Epithelial cell of esophagus (primary cell): ENCODE measurements around the gene TSC22D2.

Source experiments
- DNase-seq: peaks from one replicate; pipeline ENCODE4 v3.0.0; 2010; ENCODE audit warnings: low read depth
- H3K4me3 ChIP-seq: 2 replicates; pipeline ENCODE4 v1.5.1; 2011; ENCODE audit warnings: mild to moderate bottlenecking, low read length, control low read depth
- TF ChIP-seq, protein P1 (sequence below): IDR thresholded peaks from 2 replicates; pipeline ENCODE4 v1.5.1; 2011; ENCODE audit warnings: low read depth, mild to moderate bottlenecking, low read length, control low read depth, inconsistent platforms; ENCODE audit not compliant: insufficient read depth; ENCODE audit errors: missing control alignments

TSC22D2 gene

DNA sequence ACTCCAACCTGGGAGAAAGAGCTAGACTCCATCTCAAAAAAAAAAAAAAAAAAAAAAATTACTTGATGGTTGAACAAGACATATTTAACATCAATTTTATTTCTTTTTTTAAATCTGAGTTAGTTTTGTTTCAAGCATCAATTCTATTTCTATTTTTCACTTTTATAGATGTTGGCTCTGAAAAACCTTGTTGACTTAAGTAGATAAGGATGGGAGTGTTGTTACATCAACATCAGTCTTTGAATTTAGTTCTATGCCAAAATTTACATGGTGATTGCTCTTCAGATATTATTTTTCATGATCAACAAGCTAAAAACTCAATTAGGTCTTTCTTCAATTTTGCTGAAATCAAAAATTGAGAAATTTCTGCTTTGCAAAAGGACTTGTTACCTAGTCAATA is 71.3 kb downstream of the TSC22D2 start:
- no peak overlapping the region for H3K4me3 ChIP-seq
- TF ChIP-seq, protein P1, sequence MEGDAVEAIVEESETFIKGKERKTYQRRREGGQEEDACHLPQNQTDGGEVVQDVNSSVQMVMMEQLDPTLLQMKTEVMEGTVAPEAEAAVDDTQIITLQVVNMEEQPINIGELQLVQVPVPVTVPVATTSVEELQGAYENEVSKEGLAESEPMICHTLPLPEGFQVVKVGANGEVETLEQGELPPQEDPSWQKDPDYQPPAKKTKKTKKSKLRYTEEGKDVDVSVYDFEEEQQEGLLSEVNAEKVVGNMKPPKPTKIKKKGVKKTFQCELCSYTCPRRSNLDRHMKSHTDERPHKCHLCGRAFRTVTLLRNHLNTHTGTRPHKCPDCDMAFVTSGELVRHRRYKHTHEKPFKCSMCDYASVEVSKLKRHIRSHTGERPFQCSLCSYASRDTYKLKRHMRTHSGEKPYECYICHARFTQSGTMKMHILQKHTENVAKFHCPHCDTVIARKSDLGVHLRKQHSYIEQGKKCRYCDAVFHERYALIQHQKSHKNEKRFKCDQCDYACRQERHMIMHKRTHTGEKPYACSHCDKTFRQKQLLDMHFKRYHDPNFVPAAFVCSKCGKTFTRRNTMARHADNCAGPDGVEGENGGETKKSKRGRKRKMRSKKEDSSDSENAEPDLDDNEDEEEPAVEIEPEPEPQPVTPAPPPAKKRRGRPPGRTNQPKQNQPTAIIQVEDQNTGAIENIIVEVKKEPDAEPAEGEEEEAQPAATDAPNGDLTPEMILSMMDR: no peak
- DNase-seq: no peak

DNA sequence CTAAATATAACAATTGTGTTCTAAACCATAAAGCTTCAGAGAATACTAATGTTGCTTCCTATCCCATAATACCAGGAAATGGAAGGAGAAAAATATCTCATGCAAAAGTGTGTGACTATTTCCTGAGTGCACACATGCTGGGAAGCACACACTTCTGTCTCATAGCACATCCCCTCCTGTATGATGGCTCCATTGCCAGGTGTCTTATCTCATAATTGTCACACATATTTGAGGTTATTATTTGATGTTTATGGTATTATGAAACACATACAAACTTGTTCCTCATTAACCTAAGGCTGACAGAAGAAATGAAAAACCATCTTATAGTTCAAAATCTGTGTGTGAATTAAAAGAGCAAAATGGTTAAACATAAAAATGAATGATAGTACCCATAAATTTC is 72.8 kb downstream of the TSC22D2 start:
- no peak overlapping the region for H3K4me3 ChIP-seq
- DNase-seq: no peak
- TF ChIP-seq, protein P1: no peak

DNA sequence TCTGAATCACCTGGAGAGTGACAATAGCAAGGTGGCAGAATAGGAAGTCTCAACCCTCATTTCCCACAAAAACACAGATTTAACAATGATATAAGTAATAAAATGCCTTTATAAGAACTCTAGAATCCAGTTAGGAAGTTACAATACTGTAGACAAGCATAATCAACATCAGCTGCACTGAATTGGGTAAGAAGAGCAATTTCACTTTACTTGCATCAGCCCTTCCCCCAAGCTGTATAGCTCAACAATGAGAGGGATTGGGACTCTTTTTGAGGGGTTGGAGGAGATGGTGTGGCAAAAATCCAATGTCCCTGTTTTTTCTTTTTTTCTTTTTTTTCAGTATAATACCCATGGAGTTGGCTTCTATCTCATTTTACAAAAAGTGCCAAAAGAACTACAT is 75.1 kb downstream of the TSC22D2 start:
- TF ChIP-seq, protein P1: no peak
- no peak overlapping the region for H3K4me3 ChIP-seq
- no peak for DNase-seq

DNA sequence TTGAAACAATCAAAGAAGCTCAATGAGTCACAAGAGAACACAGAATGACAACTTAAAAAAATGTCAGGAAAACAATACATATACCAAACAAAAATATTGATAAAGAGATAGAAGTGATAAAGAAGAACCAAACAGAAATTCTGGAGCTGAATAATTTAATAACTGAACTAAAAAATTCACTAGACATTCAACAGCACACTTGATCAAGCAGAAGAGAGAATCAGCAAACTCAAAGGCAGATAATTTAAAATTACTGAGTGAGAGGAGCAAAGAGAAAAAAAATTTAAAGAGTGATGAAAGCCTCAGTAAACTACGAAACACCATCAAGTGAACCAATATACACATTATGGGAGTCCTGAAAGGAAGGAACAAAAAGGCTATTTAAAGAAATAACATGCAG is 76.3 kb downstream of the TSC22D2 start:
- H3K4me3 ChIP-seq: no peak overlapping the region
- TF ChIP-seq, protein P1: no peak
- no peak for DNase-seq

DNA sequence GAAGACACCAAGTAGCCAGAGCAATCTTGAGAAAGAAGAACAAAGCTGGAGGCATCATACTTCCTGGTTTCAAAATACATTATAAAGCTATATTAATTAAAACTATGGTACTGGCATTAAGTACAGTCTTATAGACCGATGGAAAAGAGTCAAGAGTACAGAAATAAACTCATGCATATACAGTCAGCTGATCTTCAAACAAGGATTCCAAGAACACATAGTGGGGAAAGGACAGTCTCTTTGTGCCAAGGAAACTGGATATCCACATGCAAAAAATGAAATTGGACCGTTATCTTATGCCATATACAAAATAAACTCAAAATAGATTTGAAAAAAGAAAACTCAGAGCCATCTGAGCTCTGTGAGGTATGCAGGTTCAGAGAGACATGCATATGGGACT is 80.8 kb downstream of the TSC22D2 start:
- TF ChIP-seq, protein P1: no peak
- no peak overlapping the region for H3K4me3 ChIP-seq
- no peak for DNase-seq

DNA sequence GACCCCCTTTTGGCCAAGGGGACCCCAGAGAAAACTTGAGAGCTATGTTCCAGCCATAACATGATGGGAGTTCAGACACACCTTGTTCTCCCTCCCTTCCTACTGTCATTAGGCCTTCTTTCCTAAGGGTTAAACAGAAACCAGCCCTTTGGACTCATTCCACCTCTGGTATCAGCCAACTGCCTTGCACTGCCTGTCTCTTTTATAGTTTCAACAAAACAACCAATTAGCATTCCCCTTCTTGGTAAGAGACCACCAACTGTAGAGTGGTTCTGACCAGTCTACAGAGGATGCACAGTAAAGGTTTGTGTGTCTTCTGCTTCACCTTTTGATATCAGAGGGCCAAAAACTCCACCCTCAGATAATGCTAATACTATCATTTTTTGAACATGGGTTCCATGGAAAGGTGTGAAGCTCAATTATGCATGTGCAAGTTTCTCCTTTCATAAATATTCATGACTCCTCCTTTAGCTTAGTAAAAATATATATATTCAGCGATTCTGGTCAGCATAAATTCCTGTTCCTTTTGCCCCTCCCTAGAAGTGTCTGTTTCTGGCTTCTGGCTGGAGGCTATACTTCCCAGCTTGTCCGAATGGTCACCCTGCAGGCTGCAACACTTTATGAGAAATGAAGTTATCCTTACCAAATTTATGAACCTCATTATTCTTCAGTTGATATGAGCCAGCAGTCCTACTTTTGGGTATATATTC is 82.3 kb downstream of the TSC22D2 start:
- no peak for DNase-seq
- H3K4me3 ChIP-seq: no peak overlapping the region
- TF ChIP-seq, protein P1: no peak

DNA sequence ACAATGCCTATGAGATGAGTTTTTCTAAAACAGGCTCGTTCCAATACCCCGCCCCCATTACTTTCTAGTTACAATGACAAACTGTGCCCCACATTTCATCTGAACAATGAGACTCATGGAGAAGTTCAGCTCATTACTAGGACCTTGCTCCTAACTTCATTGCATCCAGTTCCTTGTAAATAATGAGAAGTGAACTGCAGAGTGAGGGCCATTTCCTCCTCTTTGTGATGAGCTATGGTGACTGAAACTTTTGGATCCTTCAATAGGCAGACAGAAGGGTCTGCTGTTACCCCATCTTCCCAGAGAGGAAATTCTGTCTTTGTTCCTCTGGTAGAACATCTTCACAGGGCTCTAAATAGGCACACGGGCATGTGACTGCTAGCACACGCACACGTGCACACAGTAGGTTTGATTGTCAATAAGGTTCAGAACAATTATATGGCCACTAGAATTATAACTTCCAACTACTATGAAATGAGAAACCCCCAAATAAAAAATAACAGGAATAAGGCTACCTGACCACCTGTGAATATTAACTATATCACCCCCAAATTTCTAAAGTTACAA is 86.4 kb downstream of the TSC22D2 start:
- TF ChIP-seq, protein P1: no peak
- no peak for DNase-seq
- H3K4me3 ChIP-seq: no peak overlapping the region
